ENCODE results near the gene PDXDC1. TPM values are rescaled to one million over a fixed set of nuclear protein-coding genes. Genes with fewer than 3 reads are reported as not detected.
A peak's percentile ranks its signal among the peaks of the same experiment; 100 is the strongest.
"Not testable (repeated sequence)": the region's sequence is repeated elsewhere in the genome, so short reads cannot be mapped to it uniquely, and the experiment has no call there.

PDXDC1 gene
- total RNA-seq, 3 donors from 2014 or later, result 66.4 to 86.6 (median 82.9) TPM

GRCh38 chr16:15055141-15056053 lies 80.6 kb downstream of the PDXDC1 start:
- Histone ChIP-seq H3K4me3 (peak overlapping the region; percentile 84 to 97 (median 92)), H3K36me3 (no peaks in the 10 kb centered on the region), H3K27me3 (no peaks in the 10 kb centered on the region), H3K27ac (peak overlapping the region; percentile 82 to 88), H3K9me3 (no peaks in the 10 kb centered on the region), H3K4me1 (no peaks in the 10 kb centered on the region)
- TF ChIP-seq POLR2AphosphoS5 (IDR thresholded peaks at IDR 0.05), result no peak
- TF ChIP-seq POLR2A (IDR thresholded peaks at IDR 0.05), result no peak
- TF ChIP-seq CTCF (IDR thresholded peaks at IDR 0.05), result no peak
- intact Hi-C loops (cut with DNase I; ENCODE audit: low total_unique reads), result no loop called here
- no peak for DNase-seq (ENCODE audit: low spot score in 2 of 2)

- Histone ChIP-seq H3K9me3 (no peaks in the 10 kb centered on the region), H3K27me3 (no peaks in the 10 kb centered on the region), H3K36me3 (peaks cover 7% of the 10 kb centered on the region), H3K4me1 (no peaks in the 10 kb centered on the region), H3K27ac (no peak overlapping the region), H3K4me3 (no peak overlapping the region)
- DNase-seq (ENCODE audit: low spot score in 2 of 2), result no peak
- TF ChIP-seq POLR2AphosphoS5 (IDR thresholded peaks at IDR 0.05) (no peak), CTCF (IDR thresholded peaks at IDR 0.05) (no peak)
- intact Hi-C loops (cut with DNase I; ENCODE audit: low total_unique reads), result no loop called here
Observed at GRCh38 chr16:15057681-15058417, 83.0 kb downstream of the PDXDC1 start.

- Histone ChIP-seq H3K9me3 (no peaks in the 10 kb centered on the region), H3K36me3 (peaks cover 7% of the 10 kb centered on the region), H3K4me1 (no peaks in the 10 kb centered on the region), H3K4me3 (no peak overlapping the region), H3K27ac (no peak overlapping the region), H3K27me3 (no peaks in the 10 kb centered on the region)
- intact Hi-C loops (cut with DNase I; ENCODE audit: low total_unique reads), result no loop called here
- no peak for DNase-seq (ENCODE audit: low spot score in 2 of 2)
- TF ChIP-seq POLR2AphosphoS5 (IDR thresholded peaks at IDR 0.05) (no peak), POLR2A (IDR thresholded peaks at IDR 0.05) (no peak), CTCF (IDR thresholded peaks at IDR 0.05) (no peak)
Observed at GRCh38 chr16:15059324-15059723, 84.5 kb downstream of the PDXDC1 start.

- H3K27ac ChIP-seq; H3K4me1 ChIP-seq; DNase-seq (ENCODE audit: low spot score in 2 of 2); H3K4me3 ChIP-seq; H3K27me3 ChIP-seq; H3K9me3 ChIP-seq; intact Hi-C loops (cut with DNase I; ENCODE audit: low total_unique reads); H3K36me3 ChIP-seq: not testable (repeated sequence)
Observed at GRCh38 chr16:15062085-15062810, 87.4 kb downstream of the PDXDC1 start.

GRCh38 chr16:15065961-15066360 lies 91.1 kb downstream of the PDXDC1 start:
- intact Hi-C loops (cut with DNase I; ENCODE audit: low total_unique reads); H3K4me1 ChIP-seq; H3K27me3 ChIP-seq; H3K27ac ChIP-seq; H3K9me3 ChIP-seq; DNase-seq (ENCODE audit: low spot score in 2 of 2); H3K4me3 ChIP-seq; H3K36me3 ChIP-seq: not testable (repeated sequence)

GRCh38 chr16:15066690-15067089 lies 91.9 kb downstream of the PDXDC1 start:
- DNase-seq (ENCODE audit: low spot score in 2 of 2); H3K36me3 ChIP-seq; H3K27ac ChIP-seq; H3K4me3 ChIP-seq; H3K4me1 ChIP-seq; H3K9me3 ChIP-seq; intact Hi-C loops (cut with DNase I; ENCODE audit: low total_unique reads); H3K27me3 ChIP-seq: not testable (repeated sequence)

- H3K4me1 ChIP-seq; H3K27me3 ChIP-seq; H3K4me3 ChIP-seq; intact Hi-C loops (cut with DNase I; ENCODE audit: low total_unique reads); DNase-seq (ENCODE audit: low spot score in 2 of 2); H3K9me3 ChIP-seq; H3K27ac ChIP-seq; H3K36me3 ChIP-seq: not testable (repeated sequence)
Observed at GRCh38 chr16:15071013-15071412, 96.2 kb downstream of the PDXDC1 start.
